HL-60 (cell line): ENCODE results near the gene BCAR3.

ENCODE experiments used
- DNase-seq, 2 experiments: peaks; one replicate each; pipeline ENCODE4 v3.0.0-alpha.2; 2010 to 2020; ENCODE audit warnings: low read depth in 1 of 2, low spot score in 1 of 2
- H3K27ac ChIP-seq: fragments of 250-450 bp; sonication (Bioruptor Pico); replicated peaks from 2 replicates; pipeline ENCODE4 v1.5.1; 2020; ENCODE audit warnings: mild to moderate bottlenecking, moderate library complexity
- H3K27me3 ChIP-seq: fragments of 250-450 bp; sonication (Bioruptor Pico); 2 replicates; pipeline ENCODE4 v1.5.1; 2021; ENCODE audit warnings: mild to moderate bottlenecking, moderate library complexity; ENCODE audit not compliant: insufficient read depth, poor library complexity, severe bottlenecking
- H3K4me3 ChIP-seq: replicated peaks from 2 replicates; pipeline ENCODE4 v1.5.1; 2011; ENCODE audit warnings: mild to moderate bottlenecking, control low read depth, low read length; ENCODE audit not compliant: insufficient read depth
- GABPA ChIP-seq: IDR thresholded peaks from 2 replicates; pipeline ENCODE4 v1.6.1; 2012; ENCODE audit warnings: low read depth
- POLR2AphosphoS5 ChIP-seq: IDR thresholded peaks from 2 replicates; pipeline ENCODE4 v1.6.1; 2012; ENCODE audit warnings: low read depth
- SPI1 ChIP-seq: IDR thresholded peaks from 2 replicates; pipeline ENCODE4 v1.6.1; 2012; ENCODE audit warnings: low read depth, mild to moderate bottlenecking, borderline replicate concordance
- TF ChIP-seq, protein P1 (sequence below): IDR thresholded peaks from one replicate; pipeline ENCODE4 v1.5.1; 2011; ENCODE audit warnings: low read length, control low read depth, inconsistent platforms; ENCODE audit not compliant: insufficient read depth
- TF ChIP-seq, protein P2 (sequence below): IDR thresholded peaks from 2 replicates; pipeline ENCODE4 v1.6.1; 2012; ENCODE audit warnings: low read depth; ENCODE audit not compliant: insufficient replicate concordance

BCAR3 gene

GRCh38 chr1:93533677-93534076 is 148.0 kb downstream of the BCAR3 start:
- Histone ChIP-seq H3K4me3 (no peak overlapping the region), H3K27me3 (no peaks in the 10 kb centered on the region), H3K27ac (no peak overlapping the region)
- TF ChIP-seq POLR2AphosphoS5 (no peak), GABPA (no peak), SPI1 (no peak)
- TF ChIP-seq, protein P1, sequence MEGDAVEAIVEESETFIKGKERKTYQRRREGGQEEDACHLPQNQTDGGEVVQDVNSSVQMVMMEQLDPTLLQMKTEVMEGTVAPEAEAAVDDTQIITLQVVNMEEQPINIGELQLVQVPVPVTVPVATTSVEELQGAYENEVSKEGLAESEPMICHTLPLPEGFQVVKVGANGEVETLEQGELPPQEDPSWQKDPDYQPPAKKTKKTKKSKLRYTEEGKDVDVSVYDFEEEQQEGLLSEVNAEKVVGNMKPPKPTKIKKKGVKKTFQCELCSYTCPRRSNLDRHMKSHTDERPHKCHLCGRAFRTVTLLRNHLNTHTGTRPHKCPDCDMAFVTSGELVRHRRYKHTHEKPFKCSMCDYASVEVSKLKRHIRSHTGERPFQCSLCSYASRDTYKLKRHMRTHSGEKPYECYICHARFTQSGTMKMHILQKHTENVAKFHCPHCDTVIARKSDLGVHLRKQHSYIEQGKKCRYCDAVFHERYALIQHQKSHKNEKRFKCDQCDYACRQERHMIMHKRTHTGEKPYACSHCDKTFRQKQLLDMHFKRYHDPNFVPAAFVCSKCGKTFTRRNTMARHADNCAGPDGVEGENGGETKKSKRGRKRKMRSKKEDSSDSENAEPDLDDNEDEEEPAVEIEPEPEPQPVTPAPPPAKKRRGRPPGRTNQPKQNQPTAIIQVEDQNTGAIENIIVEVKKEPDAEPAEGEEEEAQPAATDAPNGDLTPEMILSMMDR: no peak
- TF ChIP-seq, protein P2, sequence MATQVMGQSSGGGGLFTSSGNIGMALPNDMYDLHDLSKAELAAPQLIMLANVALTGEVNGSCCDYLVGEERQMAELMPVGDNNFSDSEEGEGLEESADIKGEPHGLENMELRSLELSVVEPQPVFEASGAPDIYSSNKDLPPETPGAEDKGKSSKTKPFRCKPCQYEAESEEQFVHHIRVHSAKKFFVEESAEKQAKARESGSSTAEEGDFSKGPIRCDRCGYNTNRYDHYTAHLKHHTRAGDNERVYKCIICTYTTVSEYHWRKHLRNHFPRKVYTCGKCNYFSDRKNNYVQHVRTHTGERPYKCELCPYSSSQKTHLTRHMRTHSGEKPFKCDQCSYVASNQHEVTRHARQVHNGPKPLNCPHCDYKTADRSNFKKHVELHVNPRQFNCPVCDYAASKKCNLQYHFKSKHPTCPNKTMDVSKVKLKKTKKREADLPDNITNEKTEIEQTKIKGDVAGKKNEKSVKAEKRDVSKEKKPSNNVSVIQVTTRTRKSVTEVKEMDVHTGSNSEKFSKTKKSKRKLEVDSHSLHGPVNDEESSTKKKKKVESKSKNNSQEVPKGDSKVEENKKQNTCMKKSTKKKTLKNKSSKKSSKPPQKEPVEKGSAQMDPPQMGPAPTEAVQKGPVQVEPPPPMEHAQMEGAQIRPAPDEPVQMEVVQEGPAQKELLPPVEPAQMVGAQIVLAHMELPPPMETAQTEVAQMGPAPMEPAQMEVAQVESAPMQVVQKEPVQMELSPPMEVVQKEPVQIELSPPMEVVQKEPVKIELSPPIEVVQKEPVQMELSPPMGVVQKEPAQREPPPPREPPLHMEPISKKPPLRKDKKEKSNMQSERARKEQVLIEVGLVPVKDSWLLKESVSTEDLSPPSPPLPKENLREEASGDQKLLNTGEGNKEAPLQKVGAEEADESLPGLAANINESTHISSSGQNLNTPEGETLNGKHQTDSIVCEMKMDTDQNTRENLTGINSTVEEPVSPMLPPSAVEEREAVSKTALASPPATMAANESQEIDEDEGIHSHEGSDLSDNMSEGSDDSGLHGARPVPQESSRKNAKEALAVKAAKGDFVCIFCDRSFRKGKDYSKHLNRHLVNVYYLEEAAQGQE: no peak
- DNase-seq: no peak

DNA sequence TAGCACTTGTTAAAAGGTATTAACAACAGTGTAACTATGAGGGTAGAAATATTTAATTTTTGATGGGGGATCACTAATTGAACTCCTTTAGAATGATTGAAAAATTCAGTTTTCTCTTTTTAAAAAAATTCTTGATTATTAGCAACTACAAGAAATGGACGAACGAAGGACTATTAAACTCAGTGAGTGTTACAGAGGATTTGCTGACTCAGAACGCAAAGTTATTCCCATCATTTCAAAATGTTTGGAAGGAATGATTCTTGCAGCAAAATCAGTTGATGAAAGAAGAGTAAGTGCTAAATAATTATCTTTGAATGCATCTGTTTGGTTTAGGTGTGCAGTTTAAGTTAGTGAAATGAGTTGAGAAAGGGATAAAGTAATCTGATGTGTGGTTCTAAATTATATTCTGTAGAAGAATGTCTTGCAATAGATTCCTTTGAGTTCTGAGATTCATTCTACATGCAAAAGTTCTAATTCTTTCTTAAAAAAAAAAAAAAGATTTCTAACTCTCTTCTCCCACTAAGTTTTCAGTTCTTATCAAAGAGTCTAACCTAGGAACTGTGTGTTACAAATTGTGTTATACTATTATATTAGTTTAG is 148.8 kb downstream of the BCAR3 start:
- no peaks in the 10 kb centered on the region for H3K27me3 ChIP-seq
- no peak for DNase-seq
- TF ChIP-seq GABPA (no peak), SPI1 (no peak), POLR2AphosphoS5 (no peak)
- TF ChIP-seq, protein P1: no peak
- TF ChIP-seq, protein P2: no peak
- H3K27ac ChIP-seq: no peak overlapping the region
- H3K4me3 ChIP-seq: no peak overlapping the region

DNA sequence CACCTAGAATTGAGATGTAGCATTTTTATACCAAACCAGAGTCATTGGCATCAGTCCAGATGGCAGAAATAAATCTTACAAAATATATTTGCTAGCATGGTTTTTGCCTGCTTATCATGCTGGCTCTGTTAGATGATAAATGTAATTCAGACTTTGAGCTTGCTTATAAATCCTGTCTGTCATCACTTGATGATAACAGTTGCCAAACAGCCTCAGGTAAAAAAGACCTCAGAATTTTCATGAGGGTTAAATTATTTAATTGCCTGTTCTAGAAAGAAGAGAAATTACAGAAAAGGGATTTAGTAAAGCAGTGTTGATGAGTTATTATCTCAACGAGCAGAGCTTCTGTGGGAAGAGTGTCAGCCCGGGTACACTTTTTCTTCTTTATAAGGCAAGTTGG is 150.4 kb downstream of the BCAR3 start:
- DNase-seq: no peak
- H3K4me3 ChIP-seq: no peak overlapping the region
- no peak for TF ChIP-seq SPI1
- TF ChIP-seq, protein P1: no peak
- TF ChIP-seq GABPA: no peak
- TF ChIP-seq, protein P2: no peak
- no peak for TF ChIP-seq POLR2AphosphoS5
- no peak overlapping the region for H3K27ac ChIP-seq
- H3K27me3 ChIP-seq: no peaks in the 10 kb centered on the region
